SH-SY5Y (cell line): Measurements from ENCODE around the gene TAPBPL.

Source experiments
- GATA2 ChIP-seq: IDR thresholded peaks from 2 replicates; pipeline ENCODE4 v1.6.1; 2011; ENCODE audit warnings: mild to moderate bottlenecking, low read depth, low read length
- GATA3 ChIP-seq: IDR thresholded peaks from 2 replicates; pipeline ENCODE4 v1.6.1; 2011; ENCODE audit warnings: low read depth, mild to moderate bottlenecking, low read length, moderate library complexity

DNA sequence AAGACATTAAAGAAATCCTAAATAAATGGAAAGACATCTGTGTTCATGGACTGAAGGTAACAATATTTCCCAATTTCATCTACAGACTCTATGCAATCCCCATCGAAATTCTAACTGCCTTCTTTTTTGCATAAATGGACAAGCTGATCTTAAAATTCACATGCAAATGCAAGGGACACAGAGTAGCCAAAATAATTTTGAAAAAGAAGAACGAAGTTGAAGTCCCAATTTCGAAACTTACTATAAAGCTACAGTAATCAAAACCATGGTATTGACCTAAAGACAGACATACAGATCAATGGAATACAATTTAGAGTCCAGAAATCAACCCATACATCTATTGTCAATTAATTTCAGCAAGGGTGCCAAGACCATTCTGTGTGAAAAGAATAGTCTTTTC lies 23.5 kb upstream of the TAPBPL start:
- TF ChIP-seq GATA3: no peak
- TF ChIP-seq GATA2: no peak
